HG03045 (cell line): ENCODE measurements around the gene C5AR2.
"Not testable (repeated sequence)": the region's sequence is repeated elsewhere in the genome, so short reads cannot be mapped to it uniquely, and the experiment has no call there.

Experiments
- ATAC-seq: cut with Tn5 transposase; IDR thresholded peaks from one replicate; pipeline ENCODE4 v1.9.1; 2021; ENCODE audit warnings: mild to moderate bottlenecking, moderate library complexity; ENCODE audit not compliant: unreplicated experiment

Gene C5AR2

DNA sequence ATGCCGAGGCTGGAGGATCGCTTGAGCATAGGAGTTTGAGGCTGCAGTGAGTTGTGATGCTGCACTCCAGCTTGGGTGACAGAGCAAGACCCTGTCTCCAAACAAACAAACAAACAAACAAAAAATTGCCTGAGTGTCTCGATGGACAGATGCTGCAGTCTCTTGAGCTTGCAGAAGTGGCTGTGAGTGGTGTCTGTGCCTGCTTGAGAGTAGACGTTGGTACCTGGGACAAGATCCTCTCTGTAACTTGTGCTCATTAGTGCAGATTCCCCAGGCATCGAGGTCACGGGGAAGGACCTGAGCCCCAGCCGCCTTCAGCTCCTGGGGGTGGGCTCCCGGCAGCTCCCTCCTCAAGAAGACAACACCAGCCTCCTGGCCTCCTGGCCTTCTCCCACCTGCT is 8.6 kb upstream of the C5AR2 start:
- ATAC-seq = no peak

DNA sequence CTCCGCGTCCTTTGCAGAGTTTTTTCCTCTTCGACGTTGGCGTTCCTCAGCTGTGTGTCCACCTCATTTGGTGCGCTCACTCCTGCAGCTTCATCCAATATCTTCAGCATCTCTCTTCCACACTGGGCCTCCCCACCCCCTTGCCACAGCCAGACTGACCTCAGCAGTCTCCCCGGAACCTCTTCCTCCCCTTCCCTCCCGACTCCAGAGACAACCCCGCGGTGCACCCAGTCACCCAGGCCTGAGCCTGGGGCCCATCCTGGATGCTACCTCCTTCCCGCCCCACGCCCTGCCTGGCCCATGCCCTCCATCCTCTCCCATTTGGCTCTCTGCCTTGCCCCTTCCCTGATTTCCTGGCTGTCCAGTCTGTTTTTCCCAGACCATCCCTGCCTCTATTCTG is 8.1 kb upstream of the C5AR2 start:
- ATAC-seq = no peak

DNA sequence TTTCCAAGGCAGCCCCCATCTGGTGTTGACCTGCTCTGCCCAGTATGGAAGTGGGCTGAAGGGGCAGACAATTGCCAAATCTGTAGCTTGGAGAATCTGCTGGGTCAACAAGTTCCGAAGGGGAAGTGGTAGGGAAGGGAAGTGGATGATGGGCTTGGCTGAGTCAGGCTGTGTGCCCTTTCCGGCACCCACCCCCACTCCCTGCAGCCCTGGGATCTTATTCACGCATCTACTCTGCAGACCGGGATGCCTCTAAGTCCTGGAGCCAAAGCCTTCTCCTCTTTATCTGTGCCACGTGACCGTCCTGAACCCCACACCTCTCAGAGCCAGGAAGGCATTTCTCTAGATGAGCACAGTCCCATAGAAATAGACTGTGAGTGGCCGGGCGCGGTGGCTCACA is 7.5 kb upstream of the C5AR2 start:
- ATAC-seq = no peak

DNA sequence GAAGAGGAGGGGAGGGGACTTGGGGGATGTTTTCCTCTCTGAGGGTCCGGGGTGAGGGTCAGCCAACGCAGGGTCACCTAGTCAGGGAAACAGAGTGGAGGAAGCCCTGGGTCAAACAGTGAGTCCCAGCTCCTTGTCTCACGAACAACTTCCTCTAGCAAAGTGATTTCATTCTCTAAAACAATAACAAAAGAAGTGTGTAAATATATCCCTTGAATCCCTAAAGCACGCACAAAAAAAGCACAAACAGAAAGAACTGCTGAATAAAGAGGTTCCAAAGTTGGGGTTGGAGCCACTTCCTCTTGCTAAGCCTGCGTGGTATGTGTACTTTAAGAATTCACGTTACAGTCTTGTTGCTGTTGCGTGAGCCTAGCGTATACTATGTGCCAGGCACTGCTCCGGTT is 1.5 kb upstream of the C5AR2 start:
- ATAC-seq = no peak

DNA sequence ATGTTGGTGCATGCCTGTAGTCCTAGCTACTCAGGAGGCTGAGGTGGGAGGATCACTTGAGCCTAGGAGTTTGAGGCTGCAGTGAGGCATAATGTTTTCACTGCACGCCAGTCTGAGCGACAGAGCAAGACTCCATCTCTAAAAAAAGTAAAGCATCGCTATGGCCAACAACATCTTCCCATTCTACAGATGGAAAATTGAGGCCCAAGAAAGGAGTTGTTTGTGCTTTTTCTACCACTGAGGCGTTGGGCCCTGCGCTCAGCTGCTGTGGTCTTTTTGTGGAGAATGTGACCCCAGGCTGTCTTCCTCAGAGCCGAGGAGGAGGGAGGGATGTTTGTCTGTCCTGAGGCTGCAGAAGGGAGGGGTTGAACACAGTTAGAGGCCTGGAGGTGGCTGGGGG is 485 bp upstream of the C5AR2 start:
- no peak for ATAC-seq

DNA sequence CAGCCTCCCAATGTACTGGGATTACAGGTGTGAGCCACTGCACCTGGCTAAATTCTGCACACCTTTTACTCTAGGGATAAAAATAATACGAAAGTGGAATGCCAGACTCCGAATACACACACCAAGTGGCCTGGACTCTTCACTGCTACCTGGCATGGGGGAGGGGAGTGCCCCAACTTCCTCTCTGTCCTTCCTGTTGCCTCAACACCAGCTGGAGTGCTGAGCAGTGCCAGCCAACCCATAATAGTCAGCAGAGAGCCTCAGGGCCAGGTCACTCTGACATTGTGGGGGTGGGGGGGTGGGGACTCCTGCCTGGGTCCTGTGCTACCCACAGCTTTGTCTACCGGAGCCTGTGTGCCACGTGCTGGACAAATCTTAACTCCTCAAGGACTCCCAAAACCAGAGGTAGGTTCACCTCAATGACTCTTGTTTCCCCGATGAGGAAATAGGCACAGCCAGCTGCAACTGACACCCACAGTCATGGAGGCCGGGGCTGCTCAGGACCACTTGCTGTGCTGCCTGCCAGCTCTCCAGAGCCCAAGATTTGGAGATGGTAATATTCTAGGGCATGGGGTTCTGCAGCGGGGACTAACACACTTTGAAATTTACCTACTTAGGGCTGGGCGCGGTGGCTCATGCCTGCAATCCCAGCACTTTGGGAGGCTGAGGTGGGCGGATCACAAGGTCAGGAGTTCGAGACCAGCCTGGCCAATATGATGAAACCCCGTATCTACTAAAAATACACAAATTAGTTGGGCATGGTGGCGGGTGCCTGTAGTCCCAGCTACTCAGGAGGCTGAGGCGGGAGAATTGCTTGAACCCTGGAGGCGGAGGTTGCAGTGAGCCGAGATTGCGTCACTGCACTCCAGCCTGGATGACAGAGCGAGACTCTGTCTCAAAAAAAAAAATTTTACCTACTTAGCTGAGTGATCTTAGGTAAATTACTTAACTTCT is 5.1 kb downstream of the C5AR2 start:
- ATAC-seq = not testable (repeated sequence)

DNA sequence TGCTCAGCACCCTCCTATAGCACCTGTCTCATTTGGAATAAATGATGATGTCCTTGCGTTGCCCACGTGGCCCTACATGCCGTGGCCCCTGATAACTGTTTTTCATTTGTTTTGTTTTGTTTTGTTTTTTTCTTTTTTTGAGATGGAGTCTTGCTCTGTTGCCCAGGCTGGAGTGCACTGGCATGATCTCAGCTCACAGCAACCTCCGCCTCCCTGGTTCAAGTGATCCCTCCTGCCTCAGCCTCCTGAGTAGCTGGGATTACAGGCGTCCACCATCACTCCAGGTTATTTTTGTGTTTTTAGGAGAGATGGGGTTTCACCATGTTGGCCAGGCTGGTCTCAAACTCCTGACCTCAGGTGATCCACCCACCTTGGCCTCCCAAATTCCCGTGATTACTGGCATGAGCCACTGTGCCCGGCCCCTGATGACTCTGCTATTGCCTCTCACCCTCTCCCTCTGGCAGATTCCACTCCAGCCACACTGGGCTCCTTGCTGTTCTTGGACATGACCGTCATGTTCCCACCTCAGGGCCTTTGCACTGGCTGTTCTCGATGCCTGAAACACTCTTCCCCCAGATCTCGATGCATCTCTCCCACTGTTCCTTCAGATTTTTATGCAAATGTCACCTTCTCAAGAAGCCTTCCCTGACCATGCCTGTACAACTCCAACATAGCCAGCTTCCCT is 7.4 kb downstream of the C5AR2 start:
- ATAC-seq = no peak

DNA sequence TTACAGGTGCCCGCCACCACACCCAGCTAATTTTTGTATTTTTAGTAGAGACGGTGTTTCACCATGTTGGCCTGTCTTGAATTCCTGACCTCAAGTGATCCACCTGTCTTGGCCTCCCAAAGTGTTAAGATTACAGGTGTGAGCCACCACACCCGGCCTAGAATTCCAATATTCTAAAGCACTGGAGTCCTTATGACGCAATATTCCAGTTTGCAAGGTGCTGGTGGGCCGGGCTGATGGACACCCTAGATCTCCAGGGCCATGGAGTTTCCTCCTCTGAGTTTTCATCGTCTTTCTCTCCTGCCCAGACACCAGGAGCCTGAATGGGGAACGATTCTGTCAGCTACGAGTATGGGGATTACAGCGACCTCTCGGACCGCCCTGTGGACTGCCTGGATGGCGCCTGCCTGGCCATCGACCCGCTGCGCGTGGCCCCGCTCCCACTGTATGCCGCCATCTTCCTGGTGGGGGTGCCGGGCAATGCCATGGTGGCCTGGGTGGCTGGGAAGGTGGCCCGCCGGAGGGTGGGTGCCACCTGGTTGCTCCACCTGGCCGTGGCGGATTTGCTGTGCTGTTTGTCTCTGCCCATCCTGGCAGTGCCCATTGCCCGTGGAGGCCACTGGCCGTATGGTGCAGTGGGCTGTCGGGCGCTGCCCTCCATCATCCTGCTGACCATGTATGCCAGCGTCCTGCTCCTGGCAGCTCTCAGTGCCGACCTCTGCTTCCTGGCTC is 8.7 kb downstream of the C5AR2 start:
- no peak for ATAC-seq

DNA sequence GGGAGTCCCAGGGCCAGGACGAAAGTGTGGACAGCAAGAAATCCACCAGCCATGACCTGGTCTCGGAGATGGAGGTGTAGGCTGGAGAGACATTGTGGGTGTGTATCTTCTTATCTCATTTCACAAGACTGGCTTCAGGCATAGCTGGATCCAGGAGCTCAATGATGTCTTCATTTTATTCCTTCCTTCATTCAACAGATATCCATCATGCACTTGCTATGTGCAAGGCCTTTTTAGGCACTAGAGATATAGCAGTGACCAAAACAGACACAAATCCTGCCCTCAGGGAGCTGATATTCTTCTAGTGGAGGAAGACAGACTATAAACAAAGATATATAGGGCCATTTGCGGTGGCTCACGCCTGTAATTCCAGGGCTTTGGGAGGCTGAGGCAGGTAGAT is 9.8 kb downstream of the C5AR2 start:
- ATAC-seq = no peak

DNA sequence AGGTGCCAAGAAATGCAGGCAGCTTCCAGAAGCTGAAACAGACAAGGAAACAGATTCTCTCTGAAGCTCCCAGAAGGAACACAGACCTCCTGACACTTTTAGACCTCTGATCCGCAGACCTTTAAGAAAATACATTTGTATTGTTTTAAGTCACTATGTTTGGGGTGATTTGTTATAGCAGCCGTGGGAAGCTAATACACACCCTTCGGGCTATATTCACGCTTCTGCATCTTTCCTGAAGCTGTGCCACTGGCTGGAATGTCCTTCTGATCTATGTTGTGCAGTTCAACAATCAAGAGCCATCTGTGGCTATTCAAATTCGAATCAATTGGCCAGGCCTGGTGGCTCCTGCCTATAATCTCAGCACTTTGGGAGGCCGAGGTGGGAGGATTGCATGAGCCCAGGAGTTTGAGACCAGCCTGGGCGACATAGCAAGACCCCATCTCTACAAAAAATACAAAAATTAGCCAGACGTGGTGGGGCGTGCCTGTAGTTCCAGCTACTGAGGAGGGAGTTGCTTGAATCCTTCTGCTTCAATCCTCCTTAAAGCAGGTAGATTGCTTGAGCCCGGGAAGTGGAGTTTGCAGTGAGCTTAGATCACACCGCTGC is 11.3 kb downstream of the C5AR2 start:
- no peak for ATAC-seq

DNA sequence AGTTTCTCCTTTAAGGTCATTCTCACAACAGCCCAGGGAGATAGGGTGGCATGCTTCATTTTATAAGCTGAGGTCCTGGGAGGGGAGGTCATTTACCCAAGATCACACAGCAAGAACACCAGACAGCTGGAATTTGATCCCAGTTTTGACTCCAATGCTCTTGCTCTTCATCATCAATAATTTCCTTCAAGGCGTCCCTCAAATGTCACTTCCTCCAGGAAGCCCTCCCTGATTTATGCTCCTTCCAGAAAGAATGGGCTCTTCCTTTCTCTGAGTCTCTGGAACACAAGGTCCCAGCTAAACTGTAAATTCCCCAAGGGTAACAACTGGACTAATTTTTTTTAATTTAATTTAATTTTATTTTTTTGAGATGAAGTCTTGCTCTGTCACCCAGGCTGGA is 12.4 kb downstream of the C5AR2 start:
- no peak for ATAC-seq

DNA sequence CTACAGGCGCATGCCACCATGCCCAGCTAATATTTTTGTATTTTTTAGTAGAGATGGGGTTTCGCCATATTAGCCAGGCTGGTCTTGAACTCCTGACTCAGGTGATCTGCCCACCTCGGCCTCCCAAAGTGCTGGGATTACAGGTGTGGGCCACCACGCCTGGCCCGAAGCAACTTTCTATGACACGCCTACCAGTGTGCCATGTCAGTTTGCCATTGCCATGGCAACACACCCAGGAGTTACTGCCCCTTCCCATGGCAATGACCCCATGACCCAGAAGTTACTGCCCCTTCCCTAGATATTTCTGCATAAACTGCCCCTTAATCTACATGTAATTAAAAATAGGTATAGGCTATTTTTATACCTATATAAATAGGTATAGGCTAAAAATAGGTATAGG is 14.0 kb downstream of the C5AR2 start:
- ATAC-seq = not testable (repeated sequence)

DNA sequence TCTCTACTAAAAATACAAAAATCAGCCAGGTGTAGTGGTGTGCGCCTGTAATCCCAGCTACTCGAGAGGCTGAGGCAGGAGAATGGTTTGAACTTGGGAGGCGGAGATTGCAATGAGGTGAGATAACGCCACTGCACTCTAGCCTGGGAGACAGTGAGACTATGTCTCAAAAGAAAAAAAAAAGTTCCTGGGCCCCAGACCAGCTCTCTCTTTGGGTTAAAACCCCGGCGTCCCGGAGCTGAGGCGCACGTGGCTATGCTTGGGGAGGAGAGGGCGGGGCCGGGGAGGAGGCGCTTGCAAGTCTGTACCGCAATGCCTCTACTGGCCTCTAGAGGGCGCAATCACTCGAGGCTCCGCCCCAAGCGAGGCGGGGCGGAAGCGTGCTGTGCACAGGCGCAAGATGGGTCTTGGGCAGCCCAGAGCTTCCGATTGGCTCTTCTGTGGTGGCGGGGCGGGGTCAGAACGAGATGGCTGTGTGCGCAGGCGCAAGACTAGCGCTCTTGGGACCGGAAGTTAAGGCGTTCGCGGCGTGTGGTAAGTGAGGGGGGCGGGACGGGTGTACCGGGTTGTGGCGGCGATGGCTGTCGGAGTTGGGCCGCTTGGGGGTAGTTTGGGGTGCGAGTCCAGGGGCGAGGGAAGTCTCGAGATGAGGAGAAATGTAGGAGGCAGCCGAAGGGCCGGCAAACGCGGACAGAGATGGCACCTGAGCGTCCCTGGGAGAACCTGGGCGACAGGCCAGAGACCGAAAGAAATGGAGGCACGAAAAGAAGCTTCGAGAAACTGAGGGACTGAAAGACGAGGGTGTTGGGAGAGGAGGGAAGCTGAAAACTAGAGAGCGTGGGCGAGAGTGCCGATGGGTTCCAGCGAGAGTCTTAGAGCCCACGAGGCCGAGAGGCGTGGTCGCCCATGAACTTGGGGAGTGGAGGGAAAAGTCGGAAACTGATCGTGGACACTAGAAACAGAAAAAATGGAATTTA is 17.1 kb downstream of the C5AR2 start, which contains the start of gene DHX34:
TSS of gene DHX34 (plus strand) at position 497 of the 977 bp plus-strand sequence. CDS start 3,716 bp downstream, outside the sequence.
- peak; percentile 92 for ATAC-seq

DNA sequence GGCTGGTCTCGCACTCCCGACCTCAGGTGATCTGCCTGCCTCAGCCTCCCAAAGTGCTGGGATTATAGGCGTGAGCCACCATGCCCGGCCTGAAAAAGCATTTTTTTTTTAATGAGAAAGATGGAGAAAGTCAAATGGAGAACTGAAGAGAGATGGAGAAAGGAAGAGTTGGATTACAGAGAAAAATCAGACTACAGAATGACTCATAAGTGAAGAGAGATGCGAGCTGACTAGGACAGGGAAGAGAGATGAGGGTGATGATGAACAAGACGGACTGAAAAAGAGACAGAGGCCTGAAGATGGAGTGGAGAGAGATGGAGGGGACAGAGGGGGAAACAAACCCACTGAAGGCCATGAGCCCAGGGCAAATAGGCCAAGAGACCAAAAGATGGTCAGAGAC is 18.7 kb downstream of the C5AR2 start:
- no peak for ATAC-seq

DNA sequence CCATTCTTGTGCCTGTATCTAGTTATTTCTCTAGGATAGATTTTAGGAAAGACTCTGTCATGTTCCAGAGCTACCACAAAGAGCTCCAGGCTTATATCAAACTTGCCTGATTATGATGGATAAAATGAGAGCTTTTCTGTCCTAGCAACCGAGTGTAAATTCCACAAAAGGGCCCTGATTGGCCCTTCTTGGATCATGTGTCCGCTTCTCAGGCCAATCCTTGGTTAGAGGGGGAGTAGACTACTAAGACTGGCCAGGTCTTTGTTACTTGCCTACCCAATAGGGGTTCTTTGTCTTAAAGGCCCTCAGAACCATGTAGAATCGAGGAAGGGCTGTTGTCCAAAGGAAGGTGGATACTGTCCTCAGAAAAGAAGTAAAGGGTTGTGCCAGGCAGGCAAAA is 19.6 kb downstream of the C5AR2 start:
- no peak for ATAC-seq

DNA sequence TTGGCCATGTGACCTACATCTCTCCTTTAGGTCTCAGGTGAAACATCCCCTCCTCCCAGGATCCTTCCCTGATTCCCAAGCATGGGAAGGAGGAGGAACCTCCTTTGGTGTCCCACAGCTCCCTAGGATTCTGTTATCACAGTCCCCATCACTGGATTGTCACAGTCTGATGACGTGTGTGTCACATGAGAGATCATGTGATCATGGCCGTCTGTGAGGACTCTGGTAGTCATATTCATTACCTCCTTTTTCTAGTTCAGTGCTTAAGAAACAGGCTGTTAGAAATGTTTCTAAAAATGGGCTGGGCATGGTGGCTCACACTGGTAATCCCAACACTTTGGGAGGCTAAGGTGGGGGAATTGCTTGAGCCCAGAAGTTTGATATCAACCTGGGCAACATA is 20.1 kb downstream of the C5AR2 start:
- no peak for ATAC-seq

DNA sequence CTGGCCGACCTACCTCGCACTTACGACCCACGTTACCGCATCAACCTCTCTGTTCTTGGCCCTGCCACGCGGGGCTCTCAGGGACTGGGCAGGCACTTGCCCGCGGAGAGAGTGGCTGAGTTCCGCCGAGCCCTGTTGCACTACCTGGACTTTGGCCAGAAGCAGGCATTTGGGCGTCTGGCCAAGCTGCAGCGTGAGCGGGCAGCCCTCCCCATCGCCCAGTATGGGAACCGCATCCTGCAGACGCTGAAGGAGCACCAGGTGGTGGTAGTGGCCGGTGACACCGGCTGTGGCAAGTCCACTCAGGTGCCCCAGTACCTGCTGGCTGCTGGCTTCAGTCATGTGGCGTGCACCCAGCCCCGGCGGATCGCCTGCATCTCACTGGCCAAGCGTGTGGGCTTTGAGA is 21.3 kb downstream of the C5AR2 start:
- no peak for ATAC-seq

DNA sequence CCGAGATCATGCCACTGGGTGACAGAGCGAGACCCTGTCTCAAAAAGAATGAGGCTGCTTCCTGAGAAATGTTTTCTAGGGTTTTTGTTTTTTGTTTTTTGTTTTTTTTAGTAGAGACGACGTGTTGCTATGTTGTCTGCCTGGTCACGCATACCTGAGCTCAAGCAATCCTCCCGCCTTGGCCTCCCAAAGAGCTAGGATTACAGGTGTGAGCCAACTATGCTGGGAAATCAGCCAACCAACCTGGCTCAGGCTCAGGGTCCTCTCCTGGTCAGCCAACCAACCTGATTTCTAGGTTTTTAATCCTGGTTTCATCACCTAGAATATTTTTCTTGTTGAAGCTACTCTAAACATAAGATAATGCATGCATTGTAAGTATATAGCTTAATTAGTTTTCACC is 24.9 kb downstream of the C5AR2 start:
- no peak for ATAC-seq

DNA sequence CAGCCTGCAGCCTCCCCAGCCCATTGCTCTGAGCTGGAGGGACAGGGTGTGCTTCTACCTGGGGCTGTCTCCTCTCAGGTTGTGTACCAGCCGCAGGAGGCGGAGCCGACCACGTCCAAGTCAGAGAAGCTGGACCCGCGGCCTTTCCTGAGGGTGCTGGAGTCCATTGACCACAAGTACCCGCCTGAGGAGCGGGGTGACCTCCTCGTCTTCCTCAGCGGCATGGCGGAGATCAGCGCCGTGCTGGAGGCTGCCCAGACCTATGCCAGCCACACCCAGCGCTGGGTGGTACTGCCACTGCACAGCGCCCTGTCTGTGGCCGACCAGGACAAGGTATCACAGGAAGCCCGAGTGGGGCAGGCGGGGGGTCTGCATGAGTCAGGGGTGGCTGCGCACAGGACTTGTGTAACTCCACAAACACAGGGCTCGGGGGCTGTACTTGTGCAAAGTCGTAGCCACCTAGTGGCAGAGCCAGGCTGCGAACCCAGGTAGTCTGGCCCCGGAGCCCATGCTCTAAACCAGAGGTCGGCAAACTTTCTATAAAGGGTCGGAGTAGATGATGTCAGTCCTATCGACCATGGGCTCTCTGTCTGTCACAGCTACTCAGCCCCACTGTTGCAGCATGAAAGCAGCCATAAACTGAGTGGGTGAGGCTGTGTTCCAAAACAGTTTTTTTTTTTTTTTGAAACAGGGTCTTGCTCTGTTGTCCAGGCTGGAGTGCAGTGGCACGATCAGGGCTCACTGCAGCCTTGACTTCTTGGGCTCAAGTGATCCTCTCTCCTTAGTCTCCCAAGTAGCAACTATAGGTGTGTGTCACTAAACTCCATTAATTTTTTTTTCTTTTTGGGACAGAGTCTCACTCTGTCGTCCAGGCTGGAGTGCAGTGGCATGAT is 26.1 kb downstream of the C5AR2 start:
- ATAC-seq = no peak
